DMS114 treated with DMSO at 0.1 percent for 48 hours (cell line): Measurements from ENCODE around the gene KLHL21.
"Not testable (repeated sequence)": the region's sequence is repeated elsewhere in the genome, so short reads cannot be mapped to it uniquely, and the experiment has no call there.

Experiments
- DNase-seq: peaks from one replicate; lab custom pipeline; 2025; ENCODE audit not compliant: unreplicated experiment; lab: John Stamatoyannopoulos, UW

The KLHL21 gene

DNA sequence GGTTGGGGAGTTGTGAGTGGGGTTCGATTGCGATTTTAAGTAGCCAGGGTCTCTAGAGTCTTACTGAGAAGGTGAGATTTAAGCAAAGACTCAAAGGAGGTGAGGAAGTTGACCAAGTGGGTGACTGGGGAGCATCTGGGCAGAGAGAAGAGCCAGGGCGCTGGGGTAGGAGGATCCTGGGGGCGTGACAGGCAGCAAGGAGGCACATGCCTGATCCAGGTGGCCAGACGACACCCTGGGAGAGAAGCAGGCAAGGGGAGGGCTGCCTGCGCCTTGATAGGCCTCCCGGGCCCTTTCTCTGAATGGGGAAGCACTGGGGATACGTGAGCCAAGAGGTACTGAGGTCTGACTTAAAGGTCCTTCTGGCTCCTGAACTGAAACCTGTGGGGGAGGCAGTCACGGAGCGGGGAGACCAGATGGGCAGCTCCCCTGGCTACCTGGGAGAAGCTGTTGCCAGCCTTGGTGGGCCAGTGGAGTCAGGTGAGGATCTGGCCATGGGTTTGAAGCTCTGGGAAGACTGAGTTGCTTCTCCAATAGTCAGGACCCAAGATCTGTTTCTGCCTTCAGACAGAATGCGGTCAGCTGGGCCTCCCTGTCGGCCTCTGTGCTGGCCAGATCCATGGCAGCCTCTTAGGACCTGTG lies 17.5 kb downstream of the KLHL21 start:
- no peak for DNase-seq

DNA sequence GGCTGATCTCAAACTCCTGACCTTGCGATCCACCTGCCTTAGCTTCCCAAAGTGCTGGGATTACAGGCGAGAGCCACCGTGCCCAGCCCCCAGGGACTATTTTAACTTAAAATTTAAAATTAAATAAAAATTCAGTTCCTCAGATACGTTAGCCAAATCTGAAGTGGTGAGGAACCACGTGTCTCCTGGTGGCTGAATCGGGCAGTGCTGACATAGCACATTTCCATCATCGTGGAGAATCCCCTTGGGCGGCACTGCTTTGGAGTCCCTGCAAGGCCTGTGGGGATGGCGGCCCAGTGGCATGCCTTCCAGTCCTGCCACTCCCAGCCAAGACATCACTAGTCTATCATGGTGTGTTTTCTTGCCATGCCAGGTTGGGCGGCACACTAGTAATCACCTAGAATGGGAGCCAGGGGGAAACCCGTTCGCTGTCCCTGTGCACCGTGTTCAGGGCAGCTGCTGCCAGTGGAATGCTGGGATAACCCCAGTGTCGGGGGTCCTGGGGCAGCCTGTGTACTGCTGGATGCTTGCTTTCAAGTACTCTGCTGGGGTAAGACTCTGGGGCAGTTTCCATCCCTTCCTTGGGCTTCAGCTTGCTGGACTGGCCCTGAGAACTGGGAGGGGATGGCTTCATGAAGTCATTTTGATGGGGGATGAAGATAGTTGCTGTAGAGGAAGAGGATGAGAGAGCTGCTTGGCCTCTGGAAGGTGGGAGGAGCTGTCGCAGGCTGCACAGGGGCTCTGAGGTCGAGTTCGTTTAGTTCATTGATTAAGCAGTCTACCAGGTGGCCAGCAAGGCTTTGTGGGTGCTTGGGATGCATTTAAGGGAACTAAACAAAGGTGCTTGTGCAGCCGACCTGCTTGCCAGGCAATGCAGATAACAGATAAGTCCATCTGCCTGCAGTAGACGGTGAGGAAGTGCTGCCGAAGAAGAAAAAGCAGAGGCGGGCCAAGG lies 18.3 kb downstream of the KLHL21 start:
- DNase-seq: no peak

DNA sequence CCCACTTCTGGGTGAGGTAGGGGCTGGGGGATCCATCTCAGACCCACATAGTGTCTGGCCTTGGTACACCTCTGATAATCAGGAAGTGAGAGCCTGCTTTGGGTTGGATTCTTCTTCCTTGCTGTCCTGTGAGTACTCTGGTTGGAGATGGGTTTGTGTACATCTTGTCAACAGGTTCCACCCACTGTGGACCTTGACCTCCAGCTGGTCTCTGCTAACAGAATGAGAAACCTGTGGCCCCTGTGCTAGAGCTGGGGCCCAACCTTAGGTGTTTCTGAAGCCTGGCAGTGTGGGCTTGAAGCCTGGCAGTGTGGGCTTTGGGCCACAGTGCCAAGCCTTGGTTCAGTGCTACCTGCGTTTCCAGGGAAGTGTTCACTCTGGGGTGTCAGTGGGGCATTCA lies 20.3 kb downstream of the KLHL21 start:
- no peak for DNase-seq

DNA sequence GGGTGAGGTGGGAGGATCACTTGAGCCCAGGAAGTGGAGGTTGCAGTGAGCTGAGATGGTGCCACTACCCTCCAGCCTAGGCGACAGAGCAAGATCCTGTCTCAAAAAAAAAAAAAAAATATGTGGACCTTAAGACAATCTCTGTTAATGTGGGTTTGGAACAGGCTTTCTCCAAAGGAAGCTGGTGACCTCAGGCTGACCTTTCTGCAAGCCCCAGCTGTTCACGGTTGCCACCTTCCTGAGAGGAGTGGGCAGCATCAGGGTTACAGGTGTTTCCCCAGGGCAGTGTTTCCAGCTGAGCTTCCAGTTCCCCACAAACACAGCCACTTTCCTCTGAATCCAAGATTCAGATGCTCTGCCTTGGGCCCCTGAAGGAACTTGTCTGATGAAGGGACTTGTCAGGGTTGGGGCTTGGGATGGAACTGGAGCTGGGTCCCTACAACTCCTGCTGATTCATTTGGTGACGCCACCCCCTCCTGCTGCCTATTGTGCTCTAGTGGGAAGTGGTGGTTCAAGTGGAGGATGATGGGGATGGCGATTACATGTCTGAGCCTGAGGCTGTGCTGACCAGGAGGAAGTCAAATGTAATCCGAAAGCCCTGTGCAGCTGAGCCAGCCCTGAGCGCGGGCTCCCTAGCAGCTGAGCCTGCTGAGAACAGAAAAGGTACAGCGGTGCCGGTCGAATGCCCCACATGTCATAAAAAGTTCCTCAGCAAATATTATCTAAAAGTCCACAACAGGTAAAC lies 20.9 kb downstream of the KLHL21 start:
- no peak for DNase-seq

DNA sequence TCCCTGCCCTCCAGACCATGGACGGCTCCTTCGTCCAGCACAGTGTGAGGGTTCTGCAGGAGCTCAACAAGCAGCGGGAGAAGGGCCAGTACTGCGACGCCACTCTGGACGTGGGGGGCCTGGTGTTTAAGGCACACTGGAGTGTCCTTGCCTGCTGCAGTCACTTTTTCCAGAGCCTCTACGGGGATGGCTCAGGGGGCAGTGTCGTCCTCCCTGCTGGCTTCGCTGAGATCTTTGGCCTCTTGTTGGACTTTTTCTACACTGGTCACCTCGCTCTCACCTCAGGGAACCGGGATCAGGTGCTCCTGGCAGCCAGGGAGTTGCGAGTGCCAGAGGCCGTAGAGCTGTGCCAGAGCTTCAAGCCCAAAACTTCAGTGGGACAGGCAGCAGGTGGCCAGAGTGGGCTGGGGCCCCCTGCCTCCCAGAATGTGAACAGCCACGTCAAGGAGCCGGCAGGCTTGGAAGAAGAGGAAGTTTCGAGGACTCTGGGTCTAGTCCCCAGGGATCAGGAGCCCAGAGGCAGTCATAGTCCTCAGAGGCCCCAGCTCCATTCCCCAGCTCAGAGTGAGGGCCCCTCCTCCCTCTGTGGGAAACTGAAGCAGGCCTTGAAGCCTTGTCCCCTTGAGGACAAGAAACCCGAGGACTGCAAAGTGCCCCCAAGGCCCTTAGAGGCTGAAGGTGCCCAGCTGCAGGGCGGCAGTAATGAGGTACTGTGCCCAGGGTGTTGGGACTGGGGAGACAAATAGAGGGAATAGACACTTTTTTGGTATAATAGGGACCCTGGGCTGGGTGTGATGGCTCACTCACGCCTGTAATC lies 21.9 kb downstream of the KLHL21 start:
- DNase-seq: no peak

DNA sequence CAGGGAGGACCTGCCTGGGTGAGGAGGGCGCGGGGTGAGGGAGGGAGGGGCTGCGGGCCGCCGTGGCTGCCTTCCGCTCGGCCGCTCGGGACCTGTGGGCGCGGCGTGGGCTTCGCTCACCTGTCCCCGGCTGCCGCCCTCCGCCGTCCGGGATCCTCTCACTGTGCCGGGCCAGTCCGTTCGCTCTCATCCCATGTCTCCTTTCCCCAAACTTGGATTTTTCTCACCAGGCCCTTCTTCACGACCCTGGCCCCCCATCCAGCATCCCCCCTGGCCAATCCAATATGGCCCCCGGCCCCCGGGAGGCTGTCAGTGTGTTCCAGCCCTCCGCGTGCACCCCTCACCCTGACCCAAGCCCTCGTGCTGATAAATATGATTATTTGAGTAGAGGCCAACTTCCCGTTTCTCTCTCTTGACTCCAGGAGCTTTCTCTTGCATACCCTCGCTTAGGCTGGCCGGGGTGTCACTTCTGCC lies 22.5 kb downstream of the KLHL21 start:
- no peak for DNase-seq

DNA sequence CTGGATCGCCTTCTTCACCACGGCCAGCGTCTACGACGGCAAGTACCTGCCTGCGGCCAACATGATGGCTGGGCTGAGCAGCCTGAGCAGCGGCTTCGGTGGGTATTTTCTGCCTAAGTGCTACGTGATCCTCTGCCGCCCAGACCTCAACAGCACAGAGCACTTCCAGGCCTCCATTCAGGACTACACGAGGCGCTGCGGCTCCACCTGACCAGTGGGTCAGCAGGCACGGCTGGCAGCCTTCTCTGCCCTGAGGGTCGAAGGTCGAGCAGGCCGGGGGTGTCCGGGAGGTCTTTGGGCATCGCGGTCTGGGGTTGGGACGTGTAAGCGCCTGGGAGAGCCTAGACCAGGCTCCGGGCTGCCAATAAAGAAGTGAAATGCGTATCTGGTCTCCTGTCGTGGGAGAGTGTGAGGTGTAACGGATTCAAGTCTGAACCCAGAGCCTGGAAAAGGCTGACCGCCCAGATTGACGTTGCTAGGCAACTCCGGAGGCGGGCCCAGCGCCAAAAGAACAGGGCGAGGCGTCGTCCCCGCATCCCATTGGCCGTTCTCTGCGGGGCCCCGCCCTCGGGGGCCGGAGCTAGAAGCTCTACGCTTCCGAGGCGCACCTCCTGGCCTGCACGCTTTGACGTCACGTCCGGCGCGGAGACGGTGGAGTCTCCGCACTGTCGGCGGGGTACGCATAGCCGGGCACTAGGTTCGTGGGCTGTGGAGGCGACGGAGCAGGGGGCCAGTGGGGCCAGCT lies 23.1 kb downstream of the KLHL21 start, which contains the start of gene ZBTB48:
ZBTB48 (plus strand) TSS at position 621 of the 745 bp plus-strand sequence. CDS start 616 bp downstream, outside the sequence.
- DNase-seq: peak; percentile 92

- no peak for DNase-seq
Measured at GRCh38 chr1:6578624-6579373, 23.9 kb downstream of the KLHL21 start.

DNA sequence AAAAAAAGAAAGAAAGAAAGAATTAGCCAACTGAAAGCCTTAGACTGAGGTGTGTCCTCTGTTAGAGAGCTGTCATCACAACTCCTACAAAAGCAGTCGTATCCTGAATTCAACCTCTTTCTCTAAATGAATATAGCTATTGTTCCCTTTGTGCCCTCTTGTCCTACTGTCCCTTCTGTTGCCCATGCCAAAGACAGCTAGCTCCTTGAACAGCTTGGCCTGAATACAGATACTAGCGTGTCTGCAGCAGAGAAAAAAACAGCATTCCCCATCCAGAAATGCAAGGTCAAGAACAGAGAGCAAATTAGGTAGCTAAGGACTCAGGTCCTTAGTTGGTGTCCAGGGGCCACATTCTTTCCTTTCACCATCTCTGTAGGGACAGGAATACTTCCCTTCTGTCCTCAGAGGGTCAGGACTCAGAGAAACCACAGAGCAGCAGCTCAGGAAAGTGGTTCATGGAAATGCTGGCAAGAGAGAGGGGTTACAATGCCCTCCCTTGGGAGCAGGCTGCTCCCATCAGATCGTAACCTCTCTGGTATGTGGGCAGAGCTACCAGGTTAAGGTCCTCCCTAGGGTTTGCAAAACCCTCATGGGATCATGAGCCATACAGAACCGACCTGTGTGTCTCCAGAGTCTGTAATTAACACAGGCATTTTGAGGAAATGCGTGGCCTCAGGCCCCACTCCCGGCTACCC lies 24.7 kb downstream of the KLHL21 start:
- no peak for DNase-seq

GRCh38 chr1:6574818-6575217 lies 27.9 kb downstream of the KLHL21 start:
- DNase-seq: no peak

GRCh38 chr1:6574025-6574620 lies 28.5 kb downstream of the KLHL21 start:
- DNase-seq: no peak

- DNase-seq: no peak
Measured at GRCh38 chr1:6572653-6573383, 29.9 kb downstream of the KLHL21 start.

- DNase-seq: no peak
Measured at GRCh38 chr1:6570987-6571386, 31.7 kb downstream of the KLHL21 start.

DNA sequence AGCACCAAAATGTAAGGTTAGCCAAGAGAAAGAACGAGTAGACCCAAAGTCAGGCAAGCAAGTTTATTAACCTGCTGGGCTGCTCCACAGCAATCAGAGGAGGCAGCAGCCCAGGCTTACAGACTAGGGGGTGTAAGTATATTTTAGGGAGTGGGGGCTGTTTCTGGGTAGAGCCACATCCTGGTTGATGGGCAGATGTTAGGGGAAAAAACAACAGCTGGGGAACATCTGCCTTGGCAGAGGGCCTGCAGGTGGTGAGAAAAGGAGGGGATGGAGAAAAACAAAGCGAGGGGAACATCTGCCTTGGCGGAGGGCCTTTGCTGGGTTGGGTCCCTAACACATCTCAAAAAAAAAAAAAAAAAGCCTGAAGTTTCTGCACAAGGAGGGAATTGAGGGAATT lies 32.6 kb downstream of the KLHL21 start:
- no peak for DNase-seq

DNA sequence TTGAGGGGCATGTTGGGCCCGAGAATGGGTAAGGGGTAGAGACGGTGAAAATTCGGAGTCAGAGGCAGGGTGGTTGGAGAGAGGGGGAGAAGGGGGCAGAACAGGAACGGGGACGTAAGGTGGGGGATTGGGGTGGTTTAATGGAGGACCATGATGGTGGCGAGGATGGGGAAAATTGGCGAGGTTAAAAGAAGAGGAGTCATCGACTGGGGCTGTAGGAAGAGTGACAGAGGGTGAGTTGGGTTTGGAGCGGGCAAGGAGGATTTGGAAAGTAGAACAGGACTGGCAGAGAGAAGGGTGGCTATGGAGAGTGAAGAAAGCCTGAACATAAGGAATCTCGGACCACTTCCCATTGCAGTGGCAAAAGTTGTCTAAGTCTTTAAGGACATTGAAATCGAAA lies 33.6 kb downstream of the KLHL21 start:
- DNase-seq: no peak

GRCh38 chr1:6560267-6560666 lies 42.4 kb downstream of the KLHL21 start:
- no peak for DNase-seq

DNA sequence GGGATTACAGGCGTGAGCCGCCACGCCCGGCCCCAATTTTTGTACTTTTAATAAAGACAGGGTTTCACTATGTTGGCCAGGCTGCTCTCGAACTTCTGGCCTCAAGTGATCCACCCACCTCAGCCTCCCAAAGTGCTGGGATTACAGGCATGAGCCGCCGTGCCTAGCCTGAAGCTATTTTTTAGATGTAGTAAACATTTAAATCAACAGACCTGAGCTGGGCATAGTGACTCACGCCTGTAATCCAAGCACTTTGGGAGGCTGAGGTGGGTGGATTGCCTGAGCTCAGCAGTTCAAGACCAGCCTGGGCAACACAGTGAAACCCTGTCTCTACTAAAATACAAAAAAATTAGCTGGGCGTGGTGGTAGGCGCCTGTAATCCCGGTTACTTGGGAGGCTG lies 43.5 kb downstream of the KLHL21 start:
- DNase-seq: not testable (repeated sequence)
